Erythroblast (primary cell): ENCODE data around the gene NBEAL2.

Experiments
- GATA1 ChIP-seq: IDR thresholded peaks from 2 replicates; pipeline ENCODE4 v1.6.1; 2011; ENCODE audit warnings: low read depth, mild to moderate bottlenecking, control low read depth, low read length, moderate library complexity
- POLR2A ChIP-seq: IDR thresholded peaks from 2 replicates; pipeline ENCODE4 v1.6.1; 2011; ENCODE audit warnings: mild to moderate bottlenecking, low read length

DNA sequence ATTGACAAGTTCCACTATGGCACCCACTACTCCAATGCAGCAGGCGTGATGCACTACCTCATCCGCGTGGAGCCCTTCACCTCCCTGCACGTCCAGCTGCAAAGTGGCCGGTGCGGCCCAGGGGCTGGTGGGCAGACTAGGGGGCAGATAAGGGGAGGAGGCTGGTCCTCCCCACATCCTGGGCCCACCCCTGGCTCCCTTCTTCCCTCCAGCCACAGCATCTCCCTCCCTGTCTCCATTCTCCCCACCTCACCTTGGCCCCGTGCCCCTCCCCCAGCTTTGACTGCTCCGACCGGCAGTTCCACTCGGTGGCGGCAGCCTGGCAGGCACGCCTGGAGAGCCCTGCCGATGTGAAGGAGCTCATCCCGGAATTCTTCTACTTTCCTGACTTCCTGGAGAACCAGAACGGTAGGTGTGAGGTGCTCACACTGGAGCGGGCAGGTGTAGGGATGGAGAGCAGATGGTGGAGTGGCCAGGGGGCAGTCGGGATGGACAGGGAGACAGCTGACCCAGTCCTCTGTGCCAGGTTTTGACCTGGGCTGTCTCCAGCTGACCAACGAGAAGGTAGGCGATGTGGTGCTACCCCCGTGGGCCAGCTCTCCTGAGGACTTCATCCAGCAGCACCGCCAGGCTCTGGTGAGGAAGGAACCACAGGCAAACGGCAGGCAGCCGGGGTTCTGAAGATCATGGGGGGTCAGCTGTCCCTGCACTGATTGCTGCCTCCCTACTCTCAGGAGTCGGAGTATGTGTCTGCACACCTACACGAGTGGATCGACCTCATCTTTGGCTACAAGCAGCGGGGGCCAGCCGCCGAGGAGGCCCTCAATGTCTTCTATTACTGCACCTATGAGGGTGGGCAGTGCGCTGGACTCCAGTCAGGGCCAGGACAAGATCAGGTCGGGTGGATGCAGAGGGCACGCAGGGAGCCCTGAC lies 26.0 kb downstream of the NBEAL2 start:
- TF ChIP-seq POLR2A, result no peak
- no peak for TF ChIP-seq GATA1
